ENCODE measurements around the gene TNS3. TPM values are rescaled to one million over a fixed set of nuclear protein-coding genes. Genes with fewer than 3 reads are reported as not detected.

The TNS3 gene
- total RNA-seq, 1 donor from 2014 or later, result 5.7 TPM

GRCh38 chr7:47540053-47540386, 41.9 kb downstream of the TNS3 start:
- Mint-ChIP-seq H3K4me3 (no peak overlapping the region), H3K27ac (no peak overlapping the region), H3K27me3 (peaks cover 14% of the 10 kb centered on the region), H3K4me1 (no peaks in the 10 kb centered on the region), H3K36me3 (ENCODE audit: low read depth) (no peaks in the 10 kb centered on the region), H3K9me3 (no peaks in the 10 kb centered on the region)
- DNase-seq, result no peak
- intact Hi-C loops (cut with micrococcal nuclease), result no loop called here

- H3K9me3 Mint-ChIP-seq, result no peaks in the 10 kb centered on the region
- H3K27me3 Mint-ChIP-seq, result peaks cover 14% of the 10 kb centered on the region
- H3K27ac Mint-ChIP-seq, result no peak overlapping the region
- no peaks in the 10 kb centered on the region for H3K4me1 Mint-ChIP-seq
- H3K36me3 Mint-ChIP-seq (ENCODE audit: low read depth), result no peaks in the 10 kb centered on the region
- intact Hi-C loops (cut with micrococcal nuclease), result no loop called here
- DNase-seq, result no peak
- H3K4me3 Mint-ChIP-seq, result no peak overlapping the region
Measured at GRCh38 chr7:47539398-47540052, 42.4 kb downstream of the TNS3 start.

GRCh38 chr7:47538846-47539311, 43.0 kb downstream of the TNS3 start:
- DNase-seq, result no peak
- no peak overlapping the region for H3K27ac Mint-ChIP-seq
- no peaks in the 10 kb centered on the region for H3K36me3 Mint-ChIP-seq (ENCODE audit: low read depth)
- no peaks in the 10 kb centered on the region for H3K9me3 Mint-ChIP-seq
- H3K27me3 Mint-ChIP-seq, result peaks cover 14% of the 10 kb centered on the region
- H3K4me1 Mint-ChIP-seq, result no peaks in the 10 kb centered on the region
- no peak overlapping the region for H3K4me3 Mint-ChIP-seq
- intact Hi-C loops (cut with micrococcal nuclease), result no loop called here

- H3K27me3 Mint-ChIP-seq, result peaks cover 14% of the 10 kb centered on the region
- no peak for DNase-seq
- H3K36me3 Mint-ChIP-seq (ENCODE audit: low read depth), result no peaks in the 10 kb centered on the region
- no peaks in the 10 kb centered on the region for H3K9me3 Mint-ChIP-seq
- H3K27ac Mint-ChIP-seq, result no peak overlapping the region
- no peaks in the 10 kb centered on the region for H3K4me1 Mint-ChIP-seq
- no peak overlapping the region for H3K4me3 Mint-ChIP-seq
- intact Hi-C loops (cut with micrococcal nuclease), result no loop called here
Measured at GRCh38 chr7:47537716-47538675, 43.9 kb downstream of the TNS3 start.

DNA sequence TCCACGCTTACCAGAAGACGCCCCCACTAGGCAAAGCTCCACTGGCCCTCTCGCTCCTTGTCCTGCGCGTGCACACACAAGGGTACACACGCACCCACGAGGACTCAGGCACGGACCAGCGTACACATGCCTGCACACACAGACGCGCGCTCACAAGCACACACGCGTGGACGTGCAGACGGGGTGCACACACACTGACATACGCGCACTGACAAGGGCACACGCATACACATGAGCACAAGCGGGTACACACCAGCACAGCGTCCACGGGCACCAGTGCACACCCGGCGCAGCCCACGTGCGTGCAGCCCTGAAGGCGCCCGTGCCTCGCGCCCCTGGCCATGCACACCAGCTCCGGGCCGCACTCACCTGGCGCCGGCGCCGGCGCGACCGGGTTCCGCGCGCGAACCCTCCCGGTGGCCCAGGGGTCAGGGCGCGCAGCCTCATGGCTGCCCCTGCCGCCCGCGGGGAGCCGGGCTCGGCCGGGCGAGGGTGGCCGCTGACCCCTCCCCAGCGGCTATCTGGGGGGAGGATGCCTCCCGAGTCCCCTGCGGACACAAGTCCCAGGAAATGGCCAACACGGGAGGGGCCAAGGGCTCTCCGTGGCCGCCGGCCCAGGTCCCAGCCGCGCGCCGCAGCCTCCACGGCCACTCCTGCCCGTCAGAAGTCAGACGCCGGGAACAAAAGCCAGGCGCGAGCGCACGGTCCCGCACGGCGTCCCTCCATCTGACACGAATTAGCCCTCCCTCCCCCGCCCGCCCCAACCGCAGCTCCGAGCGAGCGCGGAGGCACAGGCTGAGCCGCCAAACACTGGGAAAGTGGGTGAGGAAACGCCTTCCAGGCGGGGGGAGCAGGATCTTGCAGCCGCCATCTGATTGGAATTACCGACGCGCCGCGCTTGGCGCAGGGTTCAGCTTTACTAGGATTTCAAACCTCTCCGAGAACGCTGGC, 45.0 kb downstream of the TNS3 start:
- intact Hi-C loops (cut with micrococcal nuclease), result no loop called here
- H3K27ac Mint-ChIP-seq, result no peak overlapping the region
- no peak for DNase-seq
- H3K27me3 Mint-ChIP-seq, result peaks cover 14% of the 10 kb centered on the region
- H3K36me3 Mint-ChIP-seq (ENCODE audit: low read depth), result no peaks in the 10 kb centered on the region
- H3K4me1 Mint-ChIP-seq, result no peaks in the 10 kb centered on the region
- no peaks in the 10 kb centered on the region for H3K9me3 Mint-ChIP-seq
- H3K4me3 Mint-ChIP-seq, result no peak overlapping the region

- H3K4me1 Mint-ChIP-seq, result no peaks in the 10 kb centered on the region
- peaks cover 14% of the 10 kb centered on the region for H3K27me3 Mint-ChIP-seq
- intact Hi-C loops (cut with micrococcal nuclease), result no loop called here
- H3K27ac Mint-ChIP-seq, result no peak overlapping the region
- no peak overlapping the region for H3K4me3 Mint-ChIP-seq
- no peak for DNase-seq
- H3K36me3 Mint-ChIP-seq (ENCODE audit: low read depth), result no peaks in the 10 kb centered on the region
- no peaks in the 10 kb centered on the region for H3K9me3 Mint-ChIP-seq
Measured at GRCh38 chr7:47535704-47536628, 45.9 kb downstream of the TNS3 start.

DNA sequence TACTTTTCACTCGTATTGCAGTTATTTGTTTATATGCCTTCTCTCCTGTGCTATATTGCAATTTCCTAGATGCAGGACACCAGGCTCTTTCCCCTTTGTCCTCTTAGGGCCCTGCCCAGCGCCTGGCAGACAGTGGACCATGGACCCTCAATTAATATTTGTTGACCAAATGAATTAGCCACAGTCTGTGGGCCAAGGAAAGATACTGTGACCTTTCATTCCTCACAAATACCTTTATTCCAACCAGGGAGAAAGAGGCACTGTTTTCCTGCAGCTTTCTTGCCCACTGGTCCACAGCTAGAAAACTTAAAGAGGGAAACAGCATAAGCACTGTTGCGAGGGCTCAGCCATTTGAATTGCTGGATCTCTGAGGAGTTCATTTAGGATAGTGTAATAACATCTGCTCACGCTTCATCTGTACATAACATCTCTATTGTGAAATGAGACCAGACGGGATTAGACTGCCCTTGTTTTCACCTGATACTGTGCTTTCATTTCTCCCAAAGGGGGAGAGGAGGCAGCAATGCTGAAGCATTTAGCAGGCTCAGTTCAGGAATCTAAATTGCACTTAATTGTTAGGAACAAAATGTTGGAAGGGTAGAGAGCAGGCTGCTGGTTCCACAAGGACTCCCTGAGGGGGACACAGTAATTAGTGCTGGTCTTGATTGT, 46.7 kb downstream of the TNS3 start:
- H3K27ac Mint-ChIP-seq, result no peak overlapping the region
- H3K9me3 Mint-ChIP-seq, result no peaks in the 10 kb centered on the region
- DNase-seq, result no peak
- no peaks in the 10 kb centered on the region for H3K4me1 Mint-ChIP-seq
- peaks cover 14% of the 10 kb centered on the region for H3K27me3 Mint-ChIP-seq
- intact Hi-C loops (cut with micrococcal nuclease), result no loop called here
- no peak overlapping the region for H3K4me3 Mint-ChIP-seq
- H3K36me3 Mint-ChIP-seq (ENCODE audit: low read depth), result no peaks in the 10 kb centered on the region

DNA sequence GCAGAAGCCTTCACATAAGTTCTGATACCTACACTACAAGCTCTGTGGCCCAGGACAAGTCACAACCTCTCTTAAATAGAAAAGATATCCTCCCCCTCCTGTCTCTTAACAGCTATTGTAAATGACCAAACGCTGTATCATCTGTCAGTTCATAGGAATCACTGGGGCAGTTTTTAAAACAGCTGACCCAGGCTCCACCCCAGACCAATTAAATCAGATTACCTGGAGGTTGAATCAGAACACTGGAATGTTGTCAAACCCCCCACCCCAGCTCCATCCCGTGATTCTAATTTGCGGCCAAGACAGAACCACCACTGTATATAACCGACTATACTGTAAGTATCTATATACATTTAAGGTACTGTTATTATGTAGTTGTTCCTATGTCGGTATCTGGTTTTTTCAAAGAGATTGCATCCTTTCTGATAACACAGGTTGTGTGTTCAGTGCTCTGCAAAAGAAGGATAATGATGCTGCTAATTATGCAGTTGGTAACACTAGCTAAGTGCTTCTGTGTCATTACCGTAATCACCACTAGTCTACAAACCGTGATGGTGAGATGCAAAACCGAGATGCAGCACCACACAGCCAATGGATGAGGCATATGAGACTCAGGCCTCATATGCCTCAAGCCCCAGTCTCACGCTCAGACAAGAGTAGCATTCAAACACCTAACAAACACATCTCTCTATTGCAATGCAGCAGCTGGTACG, 47.4 kb downstream of the TNS3 start:
- Mint-ChIP-seq H3K9me3 (no peaks in the 10 kb centered on the region), H3K27ac (no peak overlapping the region), H3K4me3 (no peak overlapping the region), H3K36me3 (ENCODE audit: low read depth) (no peaks in the 10 kb centered on the region), H3K27me3 (peaks cover 14% of the 10 kb centered on the region), H3K4me1 (no peaks in the 10 kb centered on the region)
- no peak for DNase-seq
- intact Hi-C loops (cut with micrococcal nuclease), result no loop called here

DNA sequence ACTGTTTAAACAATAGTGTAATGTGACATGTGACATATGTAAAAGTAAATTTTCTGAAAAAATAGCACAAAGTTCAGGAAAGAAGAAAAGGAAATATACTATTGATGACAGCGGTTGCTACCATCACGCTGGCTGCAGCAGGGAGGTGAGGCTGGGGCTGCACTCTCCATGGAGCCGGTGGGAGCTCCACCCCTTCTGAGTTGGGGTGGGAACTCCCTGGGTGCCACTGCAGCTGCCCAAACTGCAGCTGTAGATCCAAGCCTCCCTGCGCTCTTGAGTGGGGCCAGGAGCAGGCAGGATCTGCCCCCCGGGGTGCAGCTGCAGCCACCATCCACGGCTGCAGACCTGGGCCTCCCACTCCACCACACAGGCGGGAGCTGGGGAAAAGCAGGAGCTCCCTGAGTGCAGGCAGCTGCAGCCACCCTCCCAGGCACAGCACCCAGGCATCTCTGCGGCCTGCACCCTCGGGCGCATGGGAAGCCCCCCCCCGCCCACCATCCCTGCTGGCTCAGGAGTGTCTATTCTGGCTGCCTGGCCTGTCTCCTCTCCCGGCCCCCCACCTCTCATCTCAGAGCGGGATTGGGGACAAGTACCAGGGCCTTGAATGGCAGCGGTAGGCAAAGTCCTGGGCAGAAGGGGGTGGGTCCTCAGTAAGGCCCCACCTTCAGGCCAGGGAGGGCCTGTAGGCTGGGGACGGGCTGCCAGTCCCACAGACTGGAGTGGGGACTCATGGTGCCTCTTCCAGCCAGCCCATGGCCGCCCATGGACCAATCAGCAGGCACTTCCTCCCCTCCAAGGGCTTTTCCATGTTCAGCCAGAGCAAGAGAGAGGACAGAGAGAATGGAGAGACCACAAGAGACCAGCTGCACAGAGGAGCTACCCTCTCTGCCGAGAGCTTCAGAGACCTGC, 50.1 kb downstream of the TNS3 start:
- intact Hi-C loops (cut with micrococcal nuclease), result no loop called here
- Mint-ChIP-seq H3K9me3 (no peaks in the 10 kb centered on the region), H3K4me1 (no peaks in the 10 kb centered on the region), H3K36me3 (ENCODE audit: low read depth) (no peaks in the 10 kb centered on the region), H3K27me3 (peaks cover 3% of the 10 kb centered on the region), H3K4me3 (no peak overlapping the region), H3K27ac (no peak overlapping the region)
- no peak for DNase-seq

- no peak overlapping the region for H3K27ac Mint-ChIP-seq
- no peak overlapping the region for H3K4me3 Mint-ChIP-seq
- H3K9me3 Mint-ChIP-seq, result no peaks in the 10 kb centered on the region
- no peaks in the 10 kb centered on the region for H3K27me3 Mint-ChIP-seq
- no peaks in the 10 kb centered on the region for H3K4me1 Mint-ChIP-seq
- intact Hi-C loops (cut with micrococcal nuclease), result no loop called here
- no peak for DNase-seq
- H3K36me3 Mint-ChIP-seq (ENCODE audit: low read depth), result no peaks in the 10 kb centered on the region
Measured at GRCh38 chr7:47529826-47530555, 51.9 kb downstream of the TNS3 start.

DNA sequence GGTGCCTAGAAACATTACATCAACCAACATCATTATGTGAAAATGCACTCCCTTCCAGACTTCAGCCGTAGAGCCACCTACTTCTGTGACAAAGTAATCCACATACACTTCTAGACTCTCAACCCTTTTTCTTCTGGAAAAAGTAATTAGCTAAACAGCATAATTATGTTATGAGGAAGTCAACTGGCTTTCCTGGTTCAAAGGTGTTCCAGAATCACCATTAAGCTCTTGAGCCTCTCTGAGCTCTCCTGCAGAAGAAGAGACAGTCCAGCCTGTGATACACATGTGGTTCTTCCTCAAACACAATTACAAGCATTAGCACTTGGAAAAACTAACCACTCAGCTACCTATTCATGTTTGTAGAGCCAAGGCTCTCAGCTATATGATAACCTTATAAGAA, 52.5 kb downstream of the TNS3 start:
- DNase-seq, result no peak
- H3K36me3 Mint-ChIP-seq (ENCODE audit: low read depth), result no peaks in the 10 kb centered on the region
- no peaks in the 10 kb centered on the region for H3K4me1 Mint-ChIP-seq
- H3K27ac Mint-ChIP-seq, result no peak overlapping the region
- no peaks in the 10 kb centered on the region for H3K9me3 Mint-ChIP-seq
- H3K4me3 Mint-ChIP-seq, result no peak overlapping the region
- intact Hi-C loops (cut with micrococcal nuclease), result no loop called here
- H3K27me3 Mint-ChIP-seq, result no peaks in the 10 kb centered on the region
